Left lung (tissue), 10 donors: ENCODE results near the gene DISP3. TPM values are rescaled to one million over a fixed set of nuclear protein-coding genes. Genes with fewer than 3 reads are reported as not detected.
A peak's percentile ranks its signal among the peaks of the same experiment; 100 is the strongest.

Source experiments
- ATAC-seq: fragments of 200-7000 bp; cut with Tn5 transposase; one replicate; pipeline ENCODE4 v1.9.1; 2020; ENCODE audit warnings: moderate library complexity
- DNase-seq, 4 donors: peaks; one replicate each; pipeline ENCODE4 v3.0.0-alpha.2; 2013 to 2020
- H3K27ac ChIP-seq, 2 donors: fragments of 200-600 bp; sonication (generic) in 1 of 2; one replicate each; pipeline versions ENCODE4 v1.5.0 to v1.8.0; 2020 to 2021
- H3K27me3 ChIP-seq, 2 donors: fragments of 200-600 bp; sonication (generic) in 1 of 2; one replicate each; pipeline versions ENCODE4 v1.5.0 to v1.8.0; 2020 to 2021
- H3K36me3 ChIP-seq, 2 donors: fragments of 200-600 bp; sonication (generic) in 1 of 2; one replicate each; pipeline versions ENCODE4 v1.5.0 to v1.8.0; 2020 to 2021
- H3K4me1 ChIP-seq, 2 donors: fragments of 200-600 bp; one replicate each; pipeline ENCODE4 v1.8.0; 2021
- H3K4me3 ChIP-seq, 2 donors: fragments of 200-600 bp; sonication (generic) in 1 of 2; one replicate each; pipeline versions ENCODE4 v1.5.0 to v1.8.0; 2020 to 2021; ENCODE audit warnings: mild to moderate bottlenecking in 1 of 2
- H3K9me3 ChIP-seq, 2 donors: fragments of 200-600 bp; sonication (generic) in 1 of 2; one replicate each; pipeline versions ENCODE4 v1.5.0 to v1.8.0; 2020 to 2021
- intact Hi-C, 2 donors: fragments of 100-400 bp; cut with DNase I; formaldehyde crosslinking; loops; one replicate each; pipeline versions ENCODE4 v1.11.2 to v1.14.2; 2022
- polyA plus RNA-seq, 6 donors: library from polyadenylated mRNA; unstranded; fragments of 120-200 nt; gene quantifications; one replicate each; pipeline ENCODE4 v1.2.1, GENCODE V29; 2013; ENCODE audit not compliant: insufficient read length in 6 of 6
- total RNA-seq, 2 donors: library from RNA; stranded (reverse); fragmentation: NEBNext Ultra II Directional; extraction: Animal tissue kit (Norgen Biotek cat#: 25700); gene quantifications; one replicate each; pipeline ENCODE4 v1.2.1, GENCODE V29; 2021
- TF ChIP-seq, protein P1 (sequence below), 2 donors: fragments of 200-600 bp; sonication (generic) in 1 of 2; IDR thresholded peaks; one replicate each; pipeline versions ENCODE4 v1.5.0 to v1.8.0; 2021; ENCODE audit warnings: antibody characterized with exemption in 2 of 2
- donor health status: DM: no; HTN: yes; CAD: no.
- donor health status: DM: no; HTN: no; CAD: no.

DISP3 gene
- total and polyA plus RNA-seq, 8 donors, result 0.05 to 0.98 (median 0.53) TPM

DNA sequence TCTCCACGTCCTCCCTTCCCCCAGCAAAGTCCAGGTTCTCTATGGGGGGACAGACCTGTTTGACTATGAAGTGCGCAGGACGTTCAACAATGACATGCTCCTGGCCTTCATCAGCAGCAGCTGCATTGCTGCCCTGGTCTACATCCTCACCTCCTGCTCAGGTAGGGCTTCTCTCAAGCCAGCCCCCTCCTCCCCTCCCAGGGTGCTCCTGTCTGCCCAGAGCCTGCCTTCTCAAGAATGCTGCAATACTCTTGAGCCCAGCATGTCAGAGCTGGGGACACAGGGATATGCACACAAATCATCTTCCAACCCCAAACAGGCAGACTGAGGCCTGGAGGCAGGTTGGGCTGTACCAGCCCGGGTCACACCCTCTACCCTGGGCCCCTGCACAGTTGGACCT, 35.4 kb downstream of the DISP3 start:
- no peaks in the 10 kb centered on the region for H3K36me3 ChIP-seq
- TF ChIP-seq, protein P1, sequence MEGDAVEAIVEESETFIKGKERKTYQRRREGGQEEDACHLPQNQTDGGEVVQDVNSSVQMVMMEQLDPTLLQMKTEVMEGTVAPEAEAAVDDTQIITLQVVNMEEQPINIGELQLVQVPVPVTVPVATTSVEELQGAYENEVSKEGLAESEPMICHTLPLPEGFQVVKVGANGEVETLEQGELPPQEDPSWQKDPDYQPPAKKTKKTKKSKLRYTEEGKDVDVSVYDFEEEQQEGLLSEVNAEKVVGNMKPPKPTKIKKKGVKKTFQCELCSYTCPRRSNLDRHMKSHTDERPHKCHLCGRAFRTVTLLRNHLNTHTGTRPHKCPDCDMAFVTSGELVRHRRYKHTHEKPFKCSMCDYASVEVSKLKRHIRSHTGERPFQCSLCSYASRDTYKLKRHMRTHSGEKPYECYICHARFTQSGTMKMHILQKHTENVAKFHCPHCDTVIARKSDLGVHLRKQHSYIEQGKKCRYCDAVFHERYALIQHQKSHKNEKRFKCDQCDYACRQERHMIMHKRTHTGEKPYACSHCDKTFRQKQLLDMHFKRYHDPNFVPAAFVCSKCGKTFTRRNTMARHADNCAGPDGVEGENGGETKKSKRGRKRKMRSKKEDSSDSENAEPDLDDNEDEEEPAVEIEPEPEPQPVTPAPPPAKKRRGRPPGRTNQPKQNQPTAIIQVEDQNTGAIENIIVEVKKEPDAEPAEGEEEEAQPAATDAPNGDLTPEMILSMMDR (IDR thresholded peaks at IDR 0.05), result no peak
- intact Hi-C loops, result no loop called here
- no peaks in the 10 kb centered on the region for H3K27me3 ChIP-seq
- no peaks in the 10 kb centered on the region for H3K4me1 ChIP-seq
- DNase-seq (peak in 1 of 4 donors; percentile 13), ATAC-seq (no peak)
- no peak overlapping the region for H3K4me3 ChIP-seq
- H3K9me3 ChIP-seq, result peaks cover 0 to 20% of the 10 kb centered on the region in 2 donors
- no peak overlapping the region for H3K27ac ChIP-seq

DNA sequence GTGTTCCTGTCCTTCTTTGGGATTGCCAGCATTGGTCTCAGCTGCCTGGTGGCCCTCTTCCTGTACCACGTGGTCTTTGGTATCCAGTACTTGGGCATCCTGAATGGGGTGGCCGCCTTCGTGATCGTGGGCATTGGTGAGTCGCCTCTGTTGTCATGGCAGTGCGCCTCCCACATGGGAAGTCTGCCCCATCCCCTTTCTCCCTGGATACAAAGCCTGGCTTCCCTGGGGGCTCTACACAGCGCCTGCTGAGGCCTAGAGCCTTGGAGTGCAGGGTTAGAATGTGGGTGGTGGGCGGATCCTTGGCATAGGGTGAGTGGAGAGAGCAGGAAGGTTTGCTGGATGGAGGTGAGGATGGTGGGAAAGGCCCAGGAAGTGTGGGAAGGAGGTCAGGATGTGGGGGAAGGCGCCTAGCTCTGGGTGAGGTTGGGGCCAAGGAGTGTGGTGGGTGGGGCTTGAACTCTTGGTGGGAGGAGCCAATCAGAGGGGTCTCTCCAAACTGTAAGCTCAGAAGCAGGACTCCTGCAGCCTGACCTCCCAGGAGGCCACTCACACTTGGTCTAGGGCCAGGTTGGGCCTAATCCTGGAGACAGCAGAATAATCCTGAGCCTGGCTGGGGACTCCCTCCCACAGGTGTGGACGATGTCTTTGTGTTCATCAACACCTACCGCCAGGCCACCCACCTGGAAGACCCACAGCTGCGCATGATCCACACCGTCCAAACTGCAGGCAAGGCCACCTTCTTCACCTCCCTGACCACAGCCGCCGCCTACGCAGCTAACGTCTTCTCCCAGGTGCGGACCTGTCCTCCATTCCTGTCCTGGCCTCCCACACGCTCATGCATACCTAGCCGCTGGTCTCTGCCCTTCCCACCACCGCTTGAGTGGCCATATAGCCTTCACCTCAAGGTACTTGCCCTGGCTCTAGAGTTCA, 36.7 kb downstream of the DISP3 start:
- no peaks in the 10 kb centered on the region for H3K36me3 ChIP-seq
- no peak overlapping the region for H3K4me3 ChIP-seq
- intact Hi-C loops, result no loop called here
- H3K27ac ChIP-seq, result no peak overlapping the region
- DNase-seq (peak in 2 of 4 donors; percentile 28 to 74), ATAC-seq (no peak)
- no peaks in the 10 kb centered on the region for H3K4me1 ChIP-seq
- H3K27me3 ChIP-seq, result no peaks in the 10 kb centered on the region
- peaks cover 0 to 15% of the 10 kb centered on the region in 2 donors for H3K9me3 ChIP-seq
- TF ChIP-seq, protein P1 (IDR thresholded peaks at IDR 0.05), result no peak

DNA sequence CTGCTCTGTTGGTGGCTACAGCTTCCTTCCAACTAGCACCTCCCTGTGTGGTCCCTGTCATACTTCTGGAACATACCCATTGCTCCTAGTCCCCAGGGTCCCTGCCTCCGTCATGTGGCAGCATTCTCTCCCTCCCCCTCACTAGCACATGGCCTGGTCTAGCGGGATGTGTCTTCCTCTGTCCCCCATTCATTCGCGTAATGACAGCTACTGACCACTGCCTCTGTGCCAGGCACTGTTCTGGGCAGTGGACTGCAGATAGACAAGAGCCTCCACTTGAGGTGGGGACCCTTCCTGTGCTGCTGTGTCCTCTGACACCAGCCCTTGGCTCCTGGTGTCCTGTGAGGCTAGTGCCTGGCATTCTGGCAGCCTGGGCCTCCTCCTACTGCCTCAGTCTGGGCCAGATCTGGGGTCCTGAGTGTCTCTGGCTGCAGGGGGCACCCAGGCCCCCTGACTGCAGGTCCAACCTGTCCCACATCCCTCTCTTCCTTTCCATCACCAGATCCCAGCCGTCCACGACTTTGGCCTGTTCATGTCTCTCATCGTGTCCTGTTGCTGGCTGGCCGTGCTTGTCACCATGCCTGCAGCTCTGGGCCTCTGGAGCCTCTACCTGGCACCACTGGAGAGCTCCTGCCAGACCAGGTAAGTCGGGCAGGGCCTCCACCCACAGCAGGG, 38.1 kb downstream of the DISP3 start:
- no peak overlapping the region for H3K27ac ChIP-seq
- intact Hi-C loops, result no loop called here
- DNase-seq, result peak in 2 of 4 donors; percentile 4 to 36
- ATAC-seq, result no peak
- no peaks in the 10 kb centered on the region for H3K4me1 ChIP-seq
- H3K27me3 ChIP-seq, result no peaks in the 10 kb centered on the region
- H3K4me3 ChIP-seq, result no peak overlapping the region
- H3K9me3 ChIP-seq, result peaks cover 0 to 9% of the 10 kb centered on the region in 2 donors
- no peaks in the 10 kb centered on the region for H3K36me3 ChIP-seq
- TF ChIP-seq, protein P1 (IDR thresholded peaks at IDR 0.05), result no peak

DNA sequence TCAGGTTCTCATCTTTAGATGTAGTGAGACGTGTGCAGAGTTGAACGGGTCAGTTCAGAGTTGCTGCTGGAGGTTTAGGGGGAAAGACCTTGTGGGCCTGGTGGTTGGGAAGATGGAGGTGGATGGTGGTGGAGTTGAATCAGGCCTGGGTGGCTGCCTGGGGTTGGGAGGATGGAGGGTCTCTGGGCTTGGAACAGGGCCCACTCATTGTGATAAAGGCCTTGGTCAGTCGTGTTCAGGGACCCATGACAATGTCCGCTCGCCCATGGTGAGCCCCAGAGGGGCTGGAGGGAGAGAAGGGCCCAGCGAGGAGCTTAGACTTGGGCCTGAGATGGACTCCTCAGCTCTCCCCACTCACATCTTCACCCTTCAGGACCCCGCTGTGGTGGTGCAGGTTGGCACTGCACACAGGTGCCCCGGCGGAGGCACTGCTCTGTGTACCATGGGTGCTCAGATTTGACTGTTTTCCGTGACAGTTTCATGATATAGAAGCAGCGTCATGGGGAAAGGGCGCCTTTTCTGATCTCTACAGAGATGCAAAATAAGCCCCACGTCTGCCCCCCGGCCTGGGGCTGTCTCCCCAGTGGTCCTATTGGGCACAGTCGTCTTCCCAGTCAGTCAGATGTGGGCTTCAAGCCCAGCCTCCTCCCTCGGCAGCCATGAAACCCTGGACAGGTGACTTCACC, 39.2 kb downstream of the DISP3 start:
- intact Hi-C loops, result no loop called here
- Histone ChIP-seq H3K4me3 (no peak overlapping the region), H3K27me3 (no peaks in the 10 kb centered on the region), H3K36me3 (no peaks in the 10 kb centered on the region), H3K4me1 (no peaks in the 10 kb centered on the region), H3K9me3 (peaks cover 0 to 2% of the 10 kb centered on the region in 2 donors), H3K27ac (no peak overlapping the region)
- DNase-seq, result peak in 2 of 4 donors; percentile 6 to 39
- no peak for ATAC-seq
- TF ChIP-seq, protein P1 (IDR thresholded peaks at IDR 0.05), result no peak
